Cardiac muscle cell (in vitro differentiated cells and primary cell): ENCODE results near the gene PROKR1. TPM values are rescaled to one million over a fixed set of nuclear protein-coding genes. Genes with fewer than 3 reads are reported as not detected.
"Not testable (repeated sequence)": the region's sequence is repeated elsewhere in the genome, so short reads cannot be mapped to it uniquely, and the experiment has no call there.

Source experiments
- DNase-seq, 2 donors: peaks; one replicate each; pipeline versions ENCODE4 v3.0.0 to v3.0.0-alpha.2; 2010 to 2017; ENCODE audit warnings: low read depth in 1 of 2, low spot score in 1 of 2
- H3K27ac ChIP-seq: fragments of 200-600 bp; sonication (generic); 2 replicates; pipeline ENCODE4 v1.5.1; 2016
- H3K27me3 ChIP-seq: fragments of 200-600 bp; sonication (generic); 2 replicates; pipeline ENCODE4 v1.6.0; 2016; ENCODE audit warnings: control low read depth
- H3K36me3 ChIP-seq: fragments of 200-600 bp; sonication (generic); 2 replicates; pipeline ENCODE4 v1.5.1; 2016; ENCODE audit warnings: control low read depth
- H3K4me1 ChIP-seq: fragments of 200-600 bp; sonication (generic); 2 replicates; pipeline ENCODE4 v1.8.1; 2017; ENCODE audit warnings: low read depth, mild to moderate bottlenecking, mixed run types
- H3K4me3 ChIP-seq: fragments of 200-600 bp; sonication (generic); 2 replicates; pipeline ENCODE4 v1.5.1; 2016; ENCODE audit warnings: mild to moderate bottlenecking
- H3K9me3 ChIP-seq: fragments of 200-600 bp; sonication (generic); 2 replicates; pipeline ENCODE4 v1.5.1; 2017; ENCODE audit warnings: low read depth, mild to moderate bottlenecking, control low read depth
- polyA plus RNA-seq: library from polyadenylated mRNA; unstranded; fragments of >200 nt; fragmentation: Nextera tagmentation; extraction: Ambion mirVana; gene quantifications from 2 replicates; pipeline ENCODE4 v1.2.1, GENCODE V29; 2016
- total RNA-seq: library from RNA; depleted of rRNA; stranded (reverse); fragments of >200 nt; gene quantifications from 2 replicates; pipeline ENCODE4 v1.2.3, GENCODE V29; 2016
- TF ChIP-seq, protein P1 (sequence below): IDR thresholded peaks from 2 replicates; pipeline ENCODE4 v1.5.1; 2012; ENCODE audit warnings: low read depth, mild to moderate bottlenecking, low read length

PROKR1 gene
- total RNA-seq = 0.04 and 0.06 TPM in 2 replicates
- not detected in 2 replicates for polyA plus RNA-seq

DNA sequence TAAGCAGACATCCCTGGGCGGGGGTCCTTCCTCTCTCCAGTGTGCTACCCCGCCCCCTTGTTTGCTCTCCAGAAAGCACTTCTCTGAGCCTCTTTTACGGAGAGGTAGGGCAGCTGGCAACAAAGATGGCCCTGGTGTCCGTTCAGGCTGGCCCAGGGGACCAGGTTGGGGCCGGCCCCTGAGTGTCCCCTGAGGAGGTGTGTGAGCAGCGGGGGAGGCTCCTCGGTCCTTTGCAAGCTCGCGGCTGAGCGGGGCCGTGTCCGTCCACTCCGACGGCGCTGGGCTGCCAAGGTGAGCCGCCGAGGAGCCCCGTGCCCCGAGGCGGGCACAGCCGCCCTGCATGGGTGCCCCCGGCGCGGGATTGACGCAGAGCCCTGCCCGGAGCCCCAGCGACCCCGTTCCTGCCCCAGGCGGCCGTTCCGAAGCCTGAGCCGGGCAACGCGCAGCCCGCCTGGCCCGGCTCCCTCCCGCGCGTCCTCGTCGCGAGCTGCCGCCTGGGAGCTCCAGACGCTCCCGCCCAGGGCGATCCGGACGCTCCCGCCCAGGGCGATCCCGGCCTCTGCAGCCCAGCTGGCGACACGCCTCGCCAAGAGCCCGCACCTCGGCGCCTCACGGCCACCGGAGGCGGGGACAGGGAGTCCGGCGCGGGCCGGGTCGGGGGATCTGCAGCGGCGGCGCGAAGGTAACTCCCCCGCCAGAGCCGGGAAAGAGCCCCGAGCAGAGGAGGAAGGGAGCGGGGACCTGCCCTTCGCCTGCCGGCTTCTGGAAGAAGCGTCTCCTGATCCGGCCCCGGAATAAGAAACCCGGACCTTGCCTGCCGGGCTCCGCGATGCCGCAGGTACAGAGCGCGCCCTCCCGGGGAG is at the start of gene PROKR1:
PROKR1 (plus strand) TSS at position 569 of the 863 bp plus-strand sequence. CDS start 2,243 bp downstream, outside the sequence.
- TF ChIP-seq, protein P1, sequence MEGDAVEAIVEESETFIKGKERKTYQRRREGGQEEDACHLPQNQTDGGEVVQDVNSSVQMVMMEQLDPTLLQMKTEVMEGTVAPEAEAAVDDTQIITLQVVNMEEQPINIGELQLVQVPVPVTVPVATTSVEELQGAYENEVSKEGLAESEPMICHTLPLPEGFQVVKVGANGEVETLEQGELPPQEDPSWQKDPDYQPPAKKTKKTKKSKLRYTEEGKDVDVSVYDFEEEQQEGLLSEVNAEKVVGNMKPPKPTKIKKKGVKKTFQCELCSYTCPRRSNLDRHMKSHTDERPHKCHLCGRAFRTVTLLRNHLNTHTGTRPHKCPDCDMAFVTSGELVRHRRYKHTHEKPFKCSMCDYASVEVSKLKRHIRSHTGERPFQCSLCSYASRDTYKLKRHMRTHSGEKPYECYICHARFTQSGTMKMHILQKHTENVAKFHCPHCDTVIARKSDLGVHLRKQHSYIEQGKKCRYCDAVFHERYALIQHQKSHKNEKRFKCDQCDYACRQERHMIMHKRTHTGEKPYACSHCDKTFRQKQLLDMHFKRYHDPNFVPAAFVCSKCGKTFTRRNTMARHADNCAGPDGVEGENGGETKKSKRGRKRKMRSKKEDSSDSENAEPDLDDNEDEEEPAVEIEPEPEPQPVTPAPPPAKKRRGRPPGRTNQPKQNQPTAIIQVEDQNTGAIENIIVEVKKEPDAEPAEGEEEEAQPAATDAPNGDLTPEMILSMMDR = no peak
- no peaks in the 10 kb centered on the region for H3K4me1 ChIP-seq
- peaks cover 44% of the 10 kb centered on the region for H3K27me3 ChIP-seq
- DNase-seq = peak; percentile 36 to 69
- no peaks in the 10 kb centered on the region for H3K9me3 ChIP-seq
- no peak within 1 kb of the TSS for H3K27ac ChIP-seq
- peak within 1 kb of the TSS; percentile 32 for H3K4me3 ChIP-seq
- H3K36me3 ChIP-seq = no peaks in the 10 kb centered on the region

DNA sequence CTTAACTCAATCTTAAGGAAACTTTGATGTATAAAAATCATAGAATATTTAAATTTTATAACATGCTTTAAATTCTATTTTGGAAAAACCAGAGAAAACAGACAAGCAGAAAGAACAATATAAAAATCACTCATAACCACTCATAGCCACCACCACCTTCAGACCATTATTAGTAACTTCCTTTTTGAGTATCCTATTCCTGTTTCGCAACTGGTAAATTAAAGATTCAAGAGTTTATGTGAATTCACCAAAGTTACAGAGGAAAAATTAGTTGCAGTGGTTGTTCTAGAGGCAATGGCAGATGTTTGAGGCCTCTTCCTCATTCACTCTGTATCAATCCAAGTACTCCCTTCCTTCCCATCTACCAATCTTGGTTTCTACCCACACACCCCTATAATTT is 49.3 kb upstream of the PROKR1 start:
- Histone ChIP-seq H3K27ac (no peak overlapping the region), H3K9me3 (no peaks in the 10 kb centered on the region), H3K27me3 (no peaks in the 10 kb centered on the region), H3K4me3 (no peak overlapping the region), H3K36me3 (no peaks in the 10 kb centered on the region), H3K4me1 (peaks cover 6% of the 10 kb centered on the region)
- DNase-seq = no peak
- TF ChIP-seq, protein P1 = no peak

DNA sequence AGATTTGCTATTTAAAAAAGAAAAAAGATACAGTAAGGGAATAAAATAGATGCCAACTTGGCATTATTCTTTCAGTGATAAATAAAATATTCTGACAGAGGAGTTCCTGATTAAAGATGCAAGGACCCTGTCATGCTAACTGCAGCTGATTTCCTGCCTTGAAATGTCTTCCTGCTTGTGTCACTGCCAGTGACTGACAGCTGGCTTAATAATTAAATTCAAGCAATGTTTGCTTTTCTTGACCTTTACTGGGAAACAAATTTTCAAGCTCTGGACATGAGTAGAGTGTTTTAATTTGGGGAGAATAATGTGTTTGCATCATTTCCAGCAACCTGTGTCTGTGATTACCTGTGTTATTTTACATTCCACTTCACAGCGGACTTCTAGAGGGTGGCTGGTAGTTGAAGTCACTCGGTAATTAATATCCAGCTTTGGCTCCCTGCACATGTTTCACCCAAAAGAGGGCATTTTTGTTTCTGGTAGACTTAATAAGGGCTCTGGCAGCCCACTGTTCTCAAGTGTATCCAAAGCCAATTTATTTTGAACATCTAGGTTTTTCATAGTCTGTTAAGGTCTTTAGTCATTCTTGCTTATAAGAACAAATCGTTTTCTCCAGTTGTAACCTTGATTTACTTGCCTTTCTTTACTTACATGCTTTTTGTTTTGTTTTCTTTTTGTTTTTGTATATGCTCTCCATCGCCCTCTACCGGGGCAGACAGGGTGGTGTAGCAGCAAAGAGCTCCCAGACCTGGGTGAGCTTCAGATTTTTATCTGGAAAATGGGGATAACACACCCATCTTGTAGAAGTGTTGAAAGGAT is 48.5 kb upstream of the PROKR1 start:
- DNase-seq = peak; percentile 17 to 57
- Histone ChIP-seq H3K4me1 (peaks cover 6% of the 10 kb centered on the region), H3K27ac (no peak overlapping the region), H3K36me3 (no peaks in the 10 kb centered on the region), H3K4me3 (no peak overlapping the region), H3K9me3 (no peaks in the 10 kb centered on the region), H3K27me3 (no peaks in the 10 kb centered on the region)
- TF ChIP-seq, protein P1 = peak; percentile 89

DNA sequence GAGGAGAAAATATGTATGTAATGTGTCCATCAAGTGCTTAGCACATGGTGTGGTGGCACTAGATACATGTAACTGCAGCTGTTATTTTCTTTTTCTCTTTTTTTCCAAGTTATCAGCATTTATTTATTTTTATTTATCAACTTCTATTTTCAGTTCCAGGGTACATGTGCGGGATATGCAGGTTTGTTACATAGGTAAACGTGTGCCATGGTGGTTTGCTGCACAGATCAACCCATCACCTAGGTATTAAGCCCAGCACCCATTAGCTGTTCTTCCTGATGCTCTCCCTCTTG is 47.9 kb upstream of the PROKR1 start:
- not testable (repeated sequence) for H3K36me3 ChIP-seq, DNase-seq, H3K27ac ChIP-seq, H3K4me1 ChIP-seq, H3K27me3 ChIP-seq, H3K9me3 ChIP-seq, H3K4me3 ChIP-seq

DNA sequence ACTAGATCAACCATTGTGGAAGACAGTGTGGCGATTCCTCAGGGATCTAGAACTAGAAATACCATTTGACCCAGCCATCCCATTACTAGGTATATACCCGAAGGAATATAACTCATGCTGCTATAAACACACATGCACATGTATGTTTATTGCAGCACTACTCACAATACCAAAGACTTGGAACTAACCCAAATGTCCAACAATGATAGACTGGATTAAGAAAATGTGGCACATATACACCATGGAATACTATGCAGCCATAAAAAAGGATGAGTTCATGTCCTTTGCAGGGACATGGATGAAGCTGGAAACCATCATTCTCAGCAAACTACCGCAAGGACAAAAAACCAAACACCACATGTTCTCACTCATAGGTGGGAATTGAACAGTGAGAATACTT is 42.9 kb upstream of the PROKR1 start:
- DNase-seq, H3K27me3 ChIP-seq, H3K4me1 ChIP-seq, H3K4me3 ChIP-seq, H3K36me3 ChIP-seq, H3K9me3 ChIP-seq, H3K27ac ChIP-seq: not testable (repeated sequence)

DNA sequence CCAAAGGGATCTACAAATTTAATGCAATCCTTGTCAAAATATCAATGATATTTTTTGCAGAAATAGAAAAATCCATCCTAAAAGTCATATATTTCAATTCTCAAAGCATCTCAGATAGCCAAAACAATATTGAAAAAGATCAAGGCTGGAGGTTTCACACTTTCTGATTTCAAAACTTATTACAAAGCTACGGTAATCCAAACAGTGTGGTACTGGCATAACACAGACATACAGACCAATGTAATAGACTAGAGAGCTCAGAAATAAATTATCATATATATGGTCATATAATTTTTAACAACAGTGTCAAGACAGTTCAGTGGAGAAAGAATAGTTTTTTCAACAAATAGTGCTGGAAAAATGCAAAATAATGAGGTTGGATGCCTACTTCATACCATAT is 40.3 kb upstream of the PROKR1 start:
- Histone ChIP-seq H3K36me3 (no peaks in the 10 kb centered on the region), H3K27ac (no peak overlapping the region), H3K27me3 (no peaks in the 10 kb centered on the region), H3K9me3 (no peaks in the 10 kb centered on the region), H3K4me1 (no peaks in the 10 kb centered on the region), H3K4me3 (no peak overlapping the region)
- no peak for DNase-seq
- TF ChIP-seq, protein P1 = no peak
